IPS DF 6.9 (cell line): ENCODE results near the gene UBE2G2.

ENCODE experiments used
- DNase-seq: peaks from one replicate; pipeline ENCODE4 v3.0.0-alpha.2; 2013; ENCODE audit warnings: low read depth, low spot score
- H3K27ac ChIP-seq: one replicate; pipeline ENCODE4 v1.5.1; 2013; ENCODE audit warnings: low read length, control low read depth
- H3K27me3 ChIP-seq: 2 replicates; pipeline ENCODE4 v1.6.1; 2013; ENCODE audit warnings: mild to moderate bottlenecking, low read length; ENCODE audit not compliant: control insufficient read depth, insufficient read depth
- H3K36me3 ChIP-seq: 2 replicates; pipeline ENCODE4 v1.6.1; 2013; ENCODE audit warnings: low read length; ENCODE audit not compliant: control insufficient read depth, insufficient read depth
- H3K4me1 ChIP-seq: 2 replicates; pipeline ENCODE4 v1.6.1; 2013; ENCODE audit warnings: low read length; ENCODE audit not compliant: control insufficient read depth, insufficient read depth
- H3K4me3 ChIP-seq: 2 replicates; pipeline ENCODE4 v1.5.1; 2013; ENCODE audit warnings: mild to moderate bottlenecking, low read length
- H3K9me3 ChIP-seq: 2 replicates; pipeline ENCODE4 v1.6.1; 2013; ENCODE audit warnings: low read length, inconsistent platforms; ENCODE audit not compliant: control insufficient read depth, insufficient read depth
- WGBS: extraction: QIAGEN DNeasy Blood & Tissue Kit; methylation state at CpG from one replicate; pipeline ENCODE4 v1.1.7; 2013; ENCODE audit warnings: mixed read lengths, missing lambda C conversion rate; ENCODE audit not compliant: insufficient read length, insufficient coverage; 5-methylcytosine and 5-hydroxymethylcytosine counted together

Gene UBE2G2

DNA sequence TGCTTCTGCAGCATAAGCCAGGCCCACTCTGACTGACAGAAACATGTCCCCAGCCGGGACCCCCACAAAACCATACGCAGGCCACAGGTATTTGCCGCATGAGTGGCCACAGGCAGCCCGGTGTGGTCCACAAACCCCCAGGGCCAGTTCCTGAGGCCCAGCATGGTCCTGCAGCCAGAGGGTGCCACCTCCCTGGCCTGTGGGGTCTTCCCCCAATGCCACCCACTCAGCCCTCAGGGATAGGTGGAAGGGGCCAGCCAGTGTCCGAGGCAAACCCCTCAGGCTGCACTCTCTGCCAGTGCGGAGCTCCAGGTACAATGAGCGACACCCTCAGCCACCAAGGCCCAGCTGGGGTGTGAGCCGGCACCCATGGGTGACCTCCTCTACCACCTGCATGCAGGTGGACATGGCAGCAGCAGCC is 43.5 kb downstream of the UBE2G2 start:
- H3K9me3 ChIP-seq = no peaks in the 10 kb centered on the region
- no peaks in the 10 kb centered on the region for H3K27me3 ChIP-seq
- no peak overlapping the region for H3K27ac ChIP-seq
- H3K4me3 ChIP-seq = no peak overlapping the region
- H3K36me3 ChIP-seq = no peaks in the 10 kb centered on the region
- no peak for DNase-seq
- WGBS = no CpG with 5 or more reads among the region's 8 CpGs
- H3K4me1 ChIP-seq = peaks cover 6% of the 10 kb centered on the region; the same call in 1 of the 2 replicates

GRCh38 chr21:44757731-44758130 is 43.9 kb downstream of the UBE2G2 start:
- Histone ChIP-seq H3K27ac (no peak overlapping the region), H3K4me1 (peaks cover 6% of the 10 kb centered on the region; the same call in 1 of the 2 replicates), H3K4me3 (no peak overlapping the region), H3K36me3 (no peaks in the 10 kb centered on the region), H3K9me3 (no peaks in the 10 kb centered on the region), H3K27me3 (no peaks in the 10 kb centered on the region)
- DNase-seq = no peak
- WGBS = no CpG with 5 or more reads among the region's 6 CpGs

- no peak overlapping the region for H3K4me3 ChIP-seq
- no peak for DNase-seq
- H3K36me3 ChIP-seq = no peaks in the 10 kb centered on the region
- no CpG with 5 or more reads among the region's 23 CpGs for WGBS
- no peaks in the 10 kb centered on the region for H3K27me3 ChIP-seq
- H3K4me1 ChIP-seq = peaks cover 6% of the 10 kb centered on the region; the same call in 1 of the 2 replicates
- H3K9me3 ChIP-seq = no peaks in the 10 kb centered on the region
- no peak overlapping the region for H3K27ac ChIP-seq
Measured at GRCh38 chr21:44756423-44757185, 45.0 kb downstream of the UBE2G2 start.

GRCh38 chr21:44755227-44755626 is 46.4 kb downstream of the UBE2G2 start:
- Histone ChIP-seq H3K4me3 (no peak overlapping the region), H3K9me3 (no peaks in the 10 kb centered on the region), H3K27me3 (no peaks in the 10 kb centered on the region), H3K4me1 (peaks cover 5% of the 10 kb centered on the region; the same call in 1 of the 2 replicates), H3K36me3 (no peaks in the 10 kb centered on the region; the same call in 1 of the 2 replicates), H3K27ac (no peak overlapping the region)
- no peak for DNase-seq
- no CpG with 5 or more reads among the region's 5 CpGs for WGBS

DNA sequence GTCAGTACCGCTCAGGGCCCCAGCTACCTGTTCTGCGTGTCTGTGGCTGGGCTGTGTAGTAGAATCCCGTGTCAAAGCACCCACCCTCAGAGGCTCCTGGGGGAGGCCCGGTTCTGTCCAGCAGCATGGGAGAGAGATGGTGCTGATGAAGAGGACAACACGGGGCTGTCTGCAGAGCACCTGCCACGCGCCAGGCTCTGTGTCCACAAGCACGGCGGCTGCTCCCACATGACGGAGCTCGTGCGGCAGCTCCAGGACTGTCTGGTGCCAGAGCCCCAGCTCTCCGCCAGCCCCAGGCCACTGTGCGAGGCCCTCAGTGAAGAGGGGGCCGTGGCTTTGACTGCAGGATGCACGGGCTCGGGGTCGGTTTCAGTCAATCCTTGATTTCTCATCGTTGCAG is 48.3 kb downstream of the UBE2G2 start:
- H3K27ac ChIP-seq = no peak overlapping the region

GRCh38 chr21:44752671-44753235 is 48.9 kb downstream of the UBE2G2 start:
- peaks cover 9% of the 10 kb centered on the region; the same call in 1 of the 2 replicates for H3K4me1 ChIP-seq
- no peaks in the 10 kb centered on the region for H3K9me3 ChIP-seq
- no peak overlapping the region for H3K4me3 ChIP-seq
- H3K27ac ChIP-seq = no peak overlapping the region
- no CpG with 5 or more reads among the region's 11 CpGs for WGBS
- peaks cover 2% of the 10 kb centered on the region; the same call in 1 of the 2 replicates for H3K36me3 ChIP-seq
- no peak for DNase-seq
- no peaks in the 10 kb centered on the region for H3K27me3 ChIP-seq

More for the DNA sequence above, 48.3 kb downstream of the UBE2G2 start:
- DNase-seq = no peak
- Histone ChIP-seq H3K36me3 (peaks cover 2% of the 10 kb centered on the region; the same call in 1 of the 2 replicates), H3K9me3 (no peaks in the 10 kb centered on the region), H3K27me3 (no peaks in the 10 kb centered on the region), H3K4me3 (no peak overlapping the region), H3K4me1 (peaks cover 9% of the 10 kb centered on the region; the same call in 1 of the 2 replicates)
- no CpG with 5 or more reads among the region's 19 CpGs for WGBS

DNA sequence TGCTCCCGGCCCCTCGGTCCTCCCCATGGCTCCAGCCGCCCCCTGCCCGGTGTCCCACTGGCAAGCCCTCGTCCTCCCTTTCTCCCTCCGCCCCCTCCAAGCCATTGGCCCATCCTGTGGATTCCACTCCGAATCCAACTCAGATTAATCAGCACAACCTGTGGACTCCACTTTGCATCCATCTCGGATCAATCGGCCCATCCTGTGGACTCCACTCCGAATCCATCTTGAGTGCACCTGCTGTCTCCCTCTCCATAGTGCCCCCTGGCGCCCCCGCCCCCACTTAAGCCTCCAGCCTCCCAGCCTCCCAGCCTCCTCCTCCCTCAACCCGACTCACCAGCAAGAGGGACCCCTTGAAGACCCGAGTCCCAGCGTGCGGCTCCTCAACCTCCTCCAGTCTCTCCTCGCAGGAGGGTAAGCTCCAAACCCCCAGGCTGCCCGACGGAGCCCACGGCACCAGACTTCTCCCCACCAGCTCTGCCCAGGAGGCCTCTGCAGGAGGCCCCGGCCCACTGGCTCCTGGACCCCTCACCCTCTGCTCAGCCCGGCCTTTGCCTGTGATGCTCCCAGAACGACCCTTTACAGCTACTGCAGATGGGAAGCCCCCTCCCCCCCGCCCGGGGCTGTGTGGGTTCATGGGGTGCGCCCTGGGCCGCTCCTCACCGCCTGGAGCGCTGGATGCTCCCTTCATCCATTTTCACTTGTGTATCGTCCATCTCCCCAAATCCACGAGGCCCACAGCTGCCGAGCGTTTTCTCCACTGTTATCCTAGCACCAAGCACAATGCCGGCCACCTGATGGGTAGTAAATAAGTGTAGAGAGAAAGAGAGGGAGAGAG is 49.6 kb downstream of the UBE2G2 start:
- WGBS = no CpG with 5 or more reads among the region's 34 CpGs
- no peak overlapping the region for H3K27ac ChIP-seq

DNA sequence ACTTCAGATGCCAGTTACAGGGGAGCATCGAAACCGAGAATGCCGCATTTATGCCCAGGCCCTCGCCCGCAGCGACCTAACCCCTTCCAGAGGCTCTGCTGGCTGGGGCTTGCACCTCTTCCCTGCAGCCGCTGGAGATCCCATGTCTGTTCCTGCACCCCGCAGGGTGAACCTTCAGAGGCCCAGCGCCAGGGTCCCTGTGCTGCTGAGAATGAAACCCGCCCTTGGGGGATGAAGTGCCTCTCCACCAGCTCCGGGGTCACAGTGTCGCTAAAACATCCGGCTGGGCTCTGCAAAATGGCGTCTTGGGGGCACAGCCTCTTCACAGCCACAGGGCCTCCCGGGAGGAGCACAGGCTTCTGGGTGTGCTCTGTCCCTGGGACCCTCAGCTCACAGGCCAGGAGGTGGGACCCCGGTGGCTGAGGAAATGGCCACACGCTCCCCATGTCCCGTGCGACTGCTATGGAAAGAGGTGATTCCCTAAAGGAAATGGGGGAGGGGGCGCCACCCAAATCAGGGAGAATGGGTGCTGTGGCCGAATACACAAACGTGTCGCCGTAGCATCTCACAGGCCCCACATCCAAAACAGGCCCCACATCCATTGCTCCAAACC is 50.3 kb downstream of the UBE2G2 start:
- Histone ChIP-seq H3K36me3 (peaks cover 2% of the 10 kb centered on the region; the same call in 1 of the 2 replicates), H3K4me1 (peaks cover 9% of the 10 kb centered on the region; the same call in 1 of the 2 replicates), H3K4me3 (no peak overlapping the region), H3K27me3 (no peaks in the 10 kb centered on the region), H3K9me3 (no peaks in the 10 kb centered on the region), H3K27ac (no peak overlapping the region)
- no CpG with 5 or more reads among the region's 24 CpGs for WGBS
- DNase-seq = no peak

More for the DNA sequence above, 49.6 kb downstream of the UBE2G2 start:
- Histone ChIP-seq H3K4me3 (no peak overlapping the region), H3K4me1 (peaks cover 9% of the 10 kb centered on the region; the same call in 1 of the 2 replicates), H3K9me3 (no peaks in the 10 kb centered on the region), H3K36me3 (peaks cover 2% of the 10 kb centered on the region; the same call in 1 of the 2 replicates), H3K27me3 (no peaks in the 10 kb centered on the region)
- no peak for DNase-seq

GRCh38 chr21:44750675-44751025 is 51.0 kb downstream of the UBE2G2 start:
- Histone ChIP-seq H3K4me1 (peaks cover 9% of the 10 kb centered on the region; the same call in 1 of the 2 replicates), H3K27me3 (no peaks in the 10 kb centered on the region), H3K27ac (no peak overlapping the region), H3K36me3 (peaks cover 2% of the 10 kb centered on the region; the same call in 1 of the 2 replicates), H3K9me3 (no peaks in the 10 kb centered on the region), H3K4me3 (no peak overlapping the region)
- no peak for DNase-seq
- no CpG with 5 or more reads among the region's 12 CpGs for WGBS
